GM18502 (cell line): Measurements from ENCODE around the gene MAMDC4.

Source experiments
- ATAC-seq: cut with Tn5 transposase; IDR thresholded peaks from one replicate; pipeline ENCODE4 v1.9.1; 2021; ENCODE audit warnings: mild to moderate bottlenecking; ENCODE audit not compliant: unreplicated experiment, poor library complexity

Gene MAMDC4

GRCh38 chr9:136848393-136849037 lies 3.6 kb upstream of the MAMDC4 start:
- ATAC-seq: no peak

- peak; percentile 83 for ATAC-seq
Observed at GRCh38 chr9:136849038-136849959, 2.8 kb upstream of the MAMDC4 start, which contains the start of gene PHPT1. Gene PHPT1, plus strand, starts transcription at chr9:136849409. Its CDS starts 22 bp downstream, at chr9:136849431.

GRCh38 chr9:136849960-136850865 lies 1.9 kb upstream of the MAMDC4 start:
- no peak for ATAC-seq

GRCh38 chr9:136850866-136851775 lies 1.0 kb upstream of the MAMDC4 start:
- no peak for ATAC-seq

- ATAC-seq: no peak
Observed at GRCh38 chr9:136852664-136853595, 784 bp downstream of the MAMDC4 start.

GRCh38 chr9:136853596-136854112 lies 1.5 kb downstream of the MAMDC4 start:
- ATAC-seq: no peak

- ATAC-seq: no peak
Observed at GRCh38 chr9:136854113-136854841, 2.1 kb downstream of the MAMDC4 start.

GRCh38 chr9:136854842-136855460 lies 2.8 kb downstream of the MAMDC4 start:
- no peak for ATAC-seq

- ATAC-seq: no peak
Observed at GRCh38 chr9:136855461-136856078, 3.4 kb downstream of the MAMDC4 start.

- ATAC-seq: no peak
Observed at GRCh38 chr9:136856079-136856476, 3.9 kb downstream of the MAMDC4 start.

- ATAC-seq: no peak
Observed at GRCh38 chr9:136856541-136857141, 4.5 kb downstream of the MAMDC4 start.

- ATAC-seq: no peak
Observed at GRCh38 chr9:136857166-136857565, 5.0 kb downstream of the MAMDC4 start.

- ATAC-seq: no peak
Observed at GRCh38 chr9:136857581-136858412, 5.7 kb downstream of the MAMDC4 start.

GRCh38 chr9:136858452-136858843 lies 6.3 kb downstream of the MAMDC4 start:
- ATAC-seq: no peak
